HG03066 (cell line): ENCODE results near the gene ERP44.
A peak's percentile ranks its signal among the peaks of the same experiment; 100 is the strongest.
"Not testable (repeated sequence)": the region's sequence is repeated elsewhere in the genome, so short reads cannot be mapped to it uniquely, and the experiment has no call there.

ENCODE experiments used
- ATAC-seq: cut with Tn5 transposase; IDR thresholded peaks from one replicate; pipeline ENCODE4 v1.9.1; 2021; ENCODE audit warnings: low read depth; ENCODE audit not compliant: unreplicated experiment

The ERP44 gene

DNA sequence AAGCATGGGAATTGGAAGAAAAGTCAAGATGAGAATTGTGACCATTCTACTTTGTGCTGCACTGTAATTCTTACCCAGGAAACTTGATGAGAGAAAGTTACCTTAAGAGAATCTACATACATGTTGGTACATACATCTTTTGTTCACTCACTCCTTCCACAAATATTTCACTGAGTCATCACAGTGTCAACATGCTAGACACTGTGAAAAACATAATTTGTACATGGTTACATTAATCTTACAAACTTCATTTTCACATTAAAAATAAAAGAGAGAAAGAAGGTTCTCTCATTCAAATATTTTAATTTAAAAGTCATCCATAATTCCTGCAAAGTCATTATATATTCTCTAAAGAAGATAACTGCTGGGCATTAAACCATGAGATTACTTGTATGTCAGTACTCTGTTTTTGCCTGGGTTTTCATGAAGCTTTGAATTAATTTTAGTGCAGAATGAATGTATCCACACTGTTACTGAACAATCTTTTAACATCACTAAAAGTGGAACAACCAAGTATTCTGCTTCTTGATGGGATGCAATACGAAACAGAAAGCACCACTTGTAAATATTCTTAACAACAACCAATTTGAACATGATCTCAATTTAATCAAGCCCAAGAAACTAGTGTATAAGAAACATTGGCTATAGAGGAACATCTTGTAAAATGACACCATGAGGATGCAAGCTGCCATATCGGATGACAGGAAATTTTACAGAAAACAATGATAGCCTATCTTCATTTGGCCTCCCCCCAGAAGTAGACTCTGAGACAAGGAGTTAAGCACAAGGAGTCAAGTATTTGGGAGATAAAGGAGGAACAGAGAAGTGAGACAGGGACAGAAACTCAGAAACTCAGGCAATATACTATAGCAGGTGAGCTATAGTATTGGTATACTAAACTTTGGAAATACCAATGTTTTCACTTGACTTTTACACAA lies 28.4 kb downstream of the ERP44 start:
- ATAC-seq = no peak

DNA sequence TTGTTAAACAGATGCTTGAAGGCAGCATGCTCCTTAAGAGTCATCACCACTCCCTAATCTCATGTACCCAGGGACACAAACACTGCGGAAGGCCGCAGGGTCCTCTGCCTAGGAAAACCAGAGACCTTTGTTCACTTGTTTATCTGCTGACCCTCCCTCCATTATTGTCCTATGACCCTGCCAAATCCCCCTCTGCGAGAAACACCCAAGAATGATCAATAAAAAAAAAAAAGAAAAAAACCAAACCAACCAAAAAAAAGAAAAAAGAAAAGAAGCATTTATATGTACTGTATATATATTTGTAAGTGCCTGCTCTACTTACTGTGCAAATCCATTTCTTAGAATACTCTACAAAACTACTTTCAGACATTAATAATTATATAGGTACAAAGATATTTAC lies 29.7 kb downstream of the ERP44 start:
- ATAC-seq = not testable (repeated sequence)

DNA sequence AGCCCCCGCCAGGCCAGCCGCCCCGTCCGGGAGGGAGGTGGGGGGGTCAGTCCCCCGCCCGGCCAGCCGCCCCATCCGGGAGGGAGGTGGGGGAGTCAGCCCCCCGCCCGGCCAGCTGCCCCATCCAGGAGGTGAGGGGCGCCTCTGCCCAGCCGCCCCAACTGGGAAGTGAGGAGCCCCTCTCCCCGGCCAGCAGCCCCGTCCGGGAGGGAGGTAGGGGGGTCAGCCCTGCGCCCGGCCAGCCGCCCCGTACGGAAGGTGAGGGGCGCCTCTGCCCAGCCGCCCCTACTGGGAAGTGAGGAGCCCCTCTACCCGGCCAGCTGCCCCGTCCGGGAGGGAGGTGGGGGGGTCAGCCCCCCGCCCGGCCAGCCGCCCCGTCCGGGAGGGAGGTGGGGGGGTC lies 30.8 kb downstream of the ERP44 start:
- not testable (repeated sequence) for ATAC-seq

DNA sequence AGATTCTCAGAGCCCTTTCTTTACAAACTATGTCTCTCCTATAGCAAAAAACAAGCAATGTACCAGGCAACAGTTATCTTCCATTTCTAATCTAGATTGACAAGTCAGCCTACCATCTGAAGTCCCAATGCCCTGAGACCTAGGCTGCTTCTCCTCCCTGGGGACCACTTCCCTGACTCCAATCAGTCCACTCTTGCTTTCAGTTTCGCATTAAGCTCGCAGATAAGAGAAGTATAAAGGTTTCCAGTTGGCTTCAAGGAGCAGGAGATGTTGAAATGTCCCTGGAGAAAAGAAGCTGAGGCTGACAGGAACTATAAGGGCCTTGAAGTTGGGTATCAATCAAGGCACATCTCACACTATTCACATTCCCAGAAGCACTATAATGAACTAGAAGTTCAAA lies 32.3 kb downstream of the ERP44 start:
- peak; percentile 94 for ATAC-seq

DNA sequence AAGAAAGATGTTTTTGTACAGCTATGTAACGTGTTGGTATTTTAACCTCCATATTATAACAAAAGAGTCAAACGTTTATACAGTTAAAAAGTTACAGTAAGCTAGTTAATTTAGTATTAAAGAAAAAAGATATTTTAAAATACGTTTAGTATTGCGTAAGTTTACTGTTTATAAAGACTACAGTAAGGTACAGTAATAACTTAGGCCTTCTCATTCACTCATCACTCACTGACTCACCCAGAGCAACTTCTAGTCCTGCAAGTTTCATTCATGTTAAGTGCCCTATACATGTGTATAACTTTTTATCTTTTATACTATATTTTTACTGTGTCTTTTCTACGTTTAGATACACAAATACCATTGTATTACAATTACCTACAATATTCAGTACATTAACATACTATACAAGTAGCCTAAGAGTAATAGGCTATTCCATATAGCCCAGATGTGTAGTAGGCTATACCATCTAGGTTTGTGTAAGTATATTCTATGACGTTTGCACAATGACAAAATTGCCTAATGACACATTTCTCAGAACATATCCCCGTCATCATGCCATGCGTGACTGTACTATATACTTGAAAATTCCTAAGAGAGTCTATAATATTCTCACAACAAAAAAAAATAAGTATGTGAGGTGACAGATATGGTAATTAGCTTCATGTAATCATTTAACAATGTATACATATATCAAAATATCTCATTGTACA lies 33.8 kb downstream of the ERP44 start:
- no peak for ATAC-seq

DNA sequence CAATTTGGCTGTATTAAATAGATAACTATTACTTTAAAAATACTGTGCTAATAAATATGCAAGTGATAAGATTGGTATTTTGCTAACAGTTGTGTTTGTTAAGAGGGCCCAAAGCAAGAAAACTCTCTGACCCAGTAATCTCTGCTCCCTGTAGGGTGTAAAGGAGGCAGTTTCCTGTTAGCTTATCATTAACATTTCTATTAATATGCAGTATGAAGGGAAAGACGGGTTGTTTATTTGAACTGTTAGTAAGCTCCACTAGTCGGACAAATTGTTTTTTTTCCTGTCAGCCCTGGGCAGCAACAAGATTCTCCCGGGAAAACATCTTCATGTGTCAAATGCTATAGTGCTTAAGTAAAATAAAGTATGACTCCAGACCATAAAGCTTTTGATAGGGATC lies 35.6 kb downstream of the ERP44 start:
- ATAC-seq = no peak

DNA sequence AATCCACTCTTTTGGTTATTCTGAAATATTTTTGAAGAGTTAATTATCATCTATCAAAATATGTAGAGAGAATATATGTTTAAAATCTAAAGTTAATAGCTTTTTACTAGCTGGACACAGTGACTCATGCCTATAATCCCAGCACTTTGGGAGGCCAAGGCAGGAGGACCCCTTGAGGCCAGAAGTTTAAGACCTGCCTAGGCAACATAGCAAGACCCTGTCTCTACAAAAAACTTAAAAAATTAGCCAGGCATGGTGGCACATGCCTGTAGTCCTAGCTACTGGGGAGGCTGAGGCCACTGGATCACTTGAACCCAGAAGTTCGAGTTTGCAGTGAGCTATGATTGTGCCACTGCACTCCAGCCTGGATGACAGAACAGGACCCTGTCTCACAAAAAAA lies 36.1 kb downstream of the ERP44 start:
- ATAC-seq = not testable (repeated sequence)

DNA sequence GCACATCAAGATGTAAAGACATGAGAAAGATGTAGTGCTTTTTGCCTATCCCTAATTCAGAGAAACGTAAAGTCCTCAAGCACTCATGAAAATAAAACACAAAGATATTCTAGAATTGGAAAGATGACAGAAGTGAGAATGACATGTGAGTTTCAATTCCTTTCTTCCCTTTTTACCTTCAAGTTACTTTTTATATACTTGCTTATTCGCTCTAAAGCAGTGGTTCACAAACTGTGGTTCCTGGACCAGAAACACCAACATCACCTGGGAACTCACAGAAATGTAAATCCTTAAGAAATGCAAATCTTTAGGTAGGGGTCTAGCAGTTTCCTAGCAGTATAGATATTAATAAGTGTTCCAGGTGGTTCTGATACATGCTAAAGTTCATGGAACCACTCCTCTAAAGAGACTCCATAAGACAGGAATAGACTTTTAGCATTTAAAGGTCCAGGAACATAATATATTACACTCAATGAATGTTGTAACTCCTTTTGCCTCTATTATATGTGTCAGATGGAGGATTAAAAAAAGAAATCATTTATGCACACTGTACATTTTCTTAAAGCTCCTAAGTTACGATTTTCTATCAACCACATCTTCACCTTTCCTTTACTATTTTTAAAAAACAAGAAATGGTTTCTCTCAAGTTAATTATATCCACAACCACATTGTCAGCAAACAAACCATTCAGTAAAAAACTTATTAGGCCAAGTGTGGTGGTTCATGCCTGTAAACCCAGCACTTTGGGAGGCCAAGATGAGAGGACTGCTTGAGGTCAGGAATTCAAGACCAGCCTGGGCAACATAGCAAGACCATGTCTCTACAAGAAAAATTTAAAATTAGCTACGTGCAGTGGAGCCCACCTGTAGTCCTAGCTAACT lies 39.9 kb downstream of the ERP44 start:
- ATAC-seq = peak; percentile 75

DNA sequence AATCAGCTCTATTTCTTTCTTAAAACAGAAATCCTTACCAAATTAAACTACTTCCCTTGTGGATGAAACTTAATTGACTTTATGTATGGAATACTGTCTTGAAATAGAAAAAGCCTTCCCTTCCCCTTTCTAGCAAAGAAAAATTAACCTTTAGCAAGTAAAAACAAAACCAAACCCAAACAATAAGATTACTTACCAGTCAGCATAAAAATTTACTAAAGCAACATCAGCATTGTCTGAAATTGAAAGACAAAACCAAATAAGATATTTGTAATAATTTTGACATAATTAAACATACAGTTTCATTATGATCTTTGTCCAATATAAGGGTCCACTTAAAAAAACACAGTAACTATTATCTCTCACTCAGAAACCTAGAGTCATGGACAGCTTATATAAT lies 41.2 kb downstream of the ERP44 start:
- ATAC-seq = no peak

DNA sequence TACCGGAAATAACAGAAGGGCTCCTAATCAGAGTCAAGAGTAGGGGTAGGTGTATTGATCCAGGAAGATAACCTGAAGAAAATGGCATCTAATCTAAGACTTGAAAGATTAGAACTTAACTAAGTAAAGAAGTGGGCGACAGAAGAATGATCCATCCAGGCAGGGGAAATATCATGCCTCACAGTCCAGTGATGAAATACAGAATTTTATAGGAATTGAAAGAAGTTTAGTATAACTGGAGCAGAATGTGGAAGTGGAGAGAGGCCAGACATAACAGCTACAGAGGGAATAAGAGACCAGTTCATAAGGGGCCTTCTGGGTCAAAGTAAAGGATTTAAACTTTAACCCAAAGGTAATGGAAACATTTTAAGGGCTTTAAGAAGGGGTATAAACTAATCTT lies 42.2 kb downstream of the ERP44 start:
- no peak for ATAC-seq

DNA sequence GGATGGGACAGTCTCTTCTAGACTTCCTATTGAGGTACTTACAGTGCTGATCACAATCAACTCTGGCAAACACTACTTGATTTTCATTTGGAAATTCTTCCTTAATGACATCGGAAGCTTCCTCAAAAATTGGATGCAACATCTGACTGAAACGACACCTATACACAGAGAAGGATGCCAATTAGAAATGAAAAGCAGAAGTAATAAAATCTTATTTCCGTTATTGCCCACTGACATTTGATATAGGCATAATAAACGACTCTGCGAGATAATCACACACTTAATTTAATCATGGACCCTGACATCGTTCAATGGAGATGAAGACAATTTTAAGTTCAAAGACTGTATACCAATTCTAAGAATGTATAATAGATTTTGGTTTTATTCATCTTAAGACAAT lies 46.4 kb downstream of the ERP44 start:
- ATAC-seq = no peak

DNA sequence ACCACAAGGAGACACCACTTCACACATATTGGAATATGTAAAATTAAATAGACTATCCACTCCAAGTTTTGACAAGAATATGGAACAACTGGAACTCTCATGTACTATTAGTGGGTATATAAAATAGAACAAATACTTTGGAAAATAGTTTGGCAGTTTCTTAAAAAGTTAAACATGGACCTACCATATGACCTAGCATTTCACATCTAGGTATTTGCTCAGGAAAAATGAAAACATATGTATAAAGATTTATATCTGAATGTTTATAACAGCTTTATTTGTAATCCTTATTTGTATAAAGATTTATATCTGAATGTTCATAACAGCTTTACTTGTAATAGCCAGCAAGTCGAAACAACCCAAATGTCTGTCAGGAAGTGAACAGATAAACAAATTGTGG lies 49.2 kb downstream of the ERP44 start:
- no peak for ATAC-seq

DNA sequence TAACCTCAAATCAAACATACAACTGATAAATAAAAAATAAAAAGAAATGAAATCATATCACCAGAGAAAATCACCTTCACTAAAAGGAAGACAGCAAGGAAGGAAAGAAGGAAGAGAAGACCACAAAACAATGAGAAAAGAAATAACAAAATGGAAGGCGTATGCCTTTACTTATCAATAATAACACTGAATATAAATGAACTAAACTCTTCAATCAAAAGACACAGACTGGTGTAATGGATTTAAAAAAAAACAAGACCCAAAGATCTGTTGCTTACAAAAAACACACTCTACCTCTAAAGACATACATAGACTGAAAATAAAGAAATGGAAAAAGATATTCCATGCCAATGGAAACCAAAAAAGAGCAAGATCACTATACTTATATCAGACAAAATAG lies 60.3 kb downstream of the ERP44 start:
- ATAC-seq = no peak

DNA sequence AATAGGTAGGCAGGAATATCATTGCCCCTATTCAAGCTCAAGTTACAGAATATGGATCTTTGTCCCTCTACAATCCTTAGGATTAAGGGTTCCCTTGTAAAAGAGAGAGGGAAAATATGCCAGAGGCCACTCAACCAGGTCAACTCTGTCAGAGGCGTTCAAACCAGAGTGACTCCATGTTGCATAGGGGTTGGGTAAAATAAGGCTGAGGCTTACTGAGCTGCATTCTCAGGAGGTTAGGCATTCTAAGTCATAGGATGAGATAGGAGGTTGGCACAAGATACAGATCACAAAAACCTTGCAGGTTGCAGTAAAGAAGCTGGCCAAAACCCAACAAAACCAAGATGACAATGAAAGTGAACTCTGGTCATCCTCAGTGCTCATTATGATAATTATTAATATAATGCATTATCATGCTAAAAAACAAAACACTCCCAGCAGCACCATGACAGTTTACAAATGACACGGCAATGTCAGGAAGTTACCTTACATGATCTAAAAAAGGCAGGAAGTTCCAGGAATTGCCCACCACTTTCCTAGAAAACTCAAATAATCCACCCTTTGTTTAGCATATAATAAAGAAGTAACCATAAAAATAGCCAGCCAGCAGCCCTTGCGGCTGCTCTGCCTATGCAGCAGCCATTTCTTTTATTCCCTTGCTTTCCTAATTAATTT lies 64.8 kb downstream of the ERP44 start:
- ATAC-seq = no peak

DNA sequence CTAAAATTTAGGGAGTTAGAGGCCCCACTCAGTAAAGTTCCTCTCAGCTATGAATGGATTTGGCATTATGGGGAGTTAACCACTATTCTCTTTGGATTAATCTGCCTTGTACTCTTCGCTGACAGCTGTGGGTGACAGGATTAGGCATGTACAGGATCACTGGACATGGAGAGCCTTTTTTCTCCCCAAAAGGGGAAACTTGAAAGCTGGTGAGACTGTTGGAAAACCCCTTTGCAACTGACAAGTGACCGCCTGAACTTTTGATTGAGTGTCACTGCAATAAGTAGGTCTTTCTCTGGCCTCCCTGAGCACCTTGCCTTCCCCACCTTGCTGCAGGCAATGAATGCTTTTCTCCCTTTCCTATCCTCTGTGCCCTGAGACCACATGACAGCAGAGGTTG lies 68.3 kb downstream of the ERP44 start:
- ATAC-seq = no peak

DNA sequence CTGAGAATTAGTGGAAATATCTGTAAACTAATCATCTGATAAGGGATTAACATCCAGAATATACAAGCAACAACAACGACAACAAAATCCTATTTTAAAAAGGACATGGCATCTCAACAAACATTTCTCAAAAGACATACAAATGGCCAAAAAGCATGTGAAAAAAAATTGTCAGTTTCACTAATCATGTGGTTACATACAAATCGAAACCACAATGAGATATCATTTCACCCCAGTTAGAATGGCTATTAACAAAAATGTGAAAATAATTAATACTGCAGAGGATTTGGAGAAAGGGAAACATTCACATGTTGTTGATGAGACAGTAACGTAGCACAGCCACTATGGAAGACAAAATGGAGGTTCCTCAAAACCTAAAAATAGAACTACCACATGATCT lies 69.5 kb downstream of the ERP44 start:
- ATAC-seq = no peak

DNA sequence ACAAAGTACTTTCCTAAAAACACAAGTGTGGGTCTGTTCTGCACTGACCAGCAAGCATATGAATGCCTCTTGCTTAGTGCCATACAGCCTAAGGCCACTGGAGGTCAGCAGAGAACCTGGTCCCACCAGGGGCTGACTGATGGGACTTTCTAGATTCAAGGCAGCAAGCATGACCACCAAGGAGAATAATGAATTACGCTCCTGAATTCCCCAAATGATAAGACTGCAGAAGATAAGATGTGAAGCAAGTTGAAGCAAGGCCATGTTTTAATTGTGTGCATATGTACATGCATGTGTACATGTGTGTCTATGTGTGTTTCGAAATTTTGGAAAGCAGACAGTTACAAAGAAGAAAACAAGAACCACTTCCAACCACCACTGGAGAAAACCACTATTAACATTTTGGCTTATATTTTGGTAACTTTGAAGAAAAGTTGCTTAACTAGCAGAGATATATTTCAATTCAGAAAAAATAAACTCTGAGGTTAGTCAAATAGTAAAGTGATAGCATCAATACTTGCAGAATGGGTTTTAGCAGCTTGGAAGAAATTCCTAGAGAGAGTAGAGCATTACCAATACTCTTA lies 70.5 kb downstream of the ERP44 start:
- ATAC-seq = peak; percentile 81

DNA sequence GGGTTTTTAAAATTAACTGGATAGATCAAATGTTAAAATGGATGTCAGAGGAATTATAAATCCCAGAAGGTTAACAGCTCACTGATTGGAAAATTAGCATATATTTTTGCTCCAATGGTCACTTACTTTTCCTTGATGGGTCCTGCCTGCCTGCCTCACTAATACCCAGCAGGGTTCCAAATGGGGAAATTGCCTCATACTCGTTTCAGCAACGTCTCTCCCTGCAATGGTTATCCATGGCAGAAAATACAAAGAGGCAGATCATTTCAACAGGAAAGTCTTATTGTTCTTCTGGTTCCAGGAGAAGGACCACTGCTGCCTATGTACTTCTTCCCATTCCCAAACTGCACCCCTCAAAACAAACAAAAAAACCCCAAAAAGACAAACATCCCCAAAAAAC lies 71.3 kb downstream of the ERP44 start:
- ATAC-seq = no peak

DNA sequence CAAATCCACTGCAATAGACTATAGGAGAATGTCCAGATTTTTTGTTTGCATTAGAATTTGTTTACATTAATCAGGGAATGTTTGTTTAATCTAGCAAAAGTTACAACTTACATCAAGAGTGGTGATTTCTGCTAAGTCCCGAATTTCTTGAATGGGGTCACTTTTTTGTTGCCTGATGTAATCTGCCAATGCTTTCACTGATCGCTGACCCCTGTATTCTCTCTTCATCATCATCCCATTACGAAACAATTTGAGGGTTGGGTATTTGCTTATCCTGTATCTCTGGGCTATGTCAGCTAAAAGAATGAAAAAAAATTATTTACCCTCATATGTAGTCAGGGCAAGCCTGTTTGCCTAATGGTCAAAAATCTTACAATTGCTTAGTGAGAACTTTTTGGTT lies 76.9 kb downstream of the ERP44 start:
- no peak for ATAC-seq
